AG09309 (cell line): ENCODE measurements around the gene DARS1.

Experiments
- DNase-seq: peaks from one replicate; pipeline ENCODE4 v3.0.0-alpha.2; 2010; ENCODE audit warnings: low read depth
- H3K4me3 ChIP-seq: 2 replicates; pipeline ENCODE4 v1.5.1; 2011; ENCODE audit warnings: mild to moderate bottlenecking, low read depth, low read length, moderate library complexity; ENCODE audit not compliant: control insufficient read depth
- TF ChIP-seq, protein P1 (sequence below): IDR thresholded peaks from 2 replicates; pipeline ENCODE4 v1.5.1; 2011; ENCODE audit warnings: mild to moderate bottlenecking, low read depth, low read length, inconsistent platforms; ENCODE audit not compliant: insufficient read depth, control insufficient read depth; ENCODE audit errors: missing control alignments

The DARS1 gene

DNA sequence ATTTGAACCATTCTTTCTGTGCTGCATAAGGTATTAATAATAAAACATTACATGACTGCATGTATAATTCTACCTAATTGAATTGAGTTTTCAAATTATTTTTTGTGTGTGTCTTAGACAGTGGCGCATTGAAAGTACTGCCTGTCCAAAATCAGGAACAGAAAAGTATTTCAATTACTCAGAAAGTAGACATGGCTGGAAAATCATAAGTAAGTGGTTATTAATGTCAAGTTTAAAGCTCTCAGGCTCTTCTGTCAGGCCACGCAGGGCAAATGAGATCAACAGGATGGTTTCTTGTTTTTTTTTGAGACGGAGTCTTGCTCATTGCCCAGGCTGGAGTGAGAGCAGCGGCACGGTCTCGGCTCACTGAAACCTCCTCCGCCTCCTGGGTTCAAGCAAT is 32.4 kb upstream of the DARS1 start:
- DNase-seq, result no peak
- TF ChIP-seq, protein P1, sequence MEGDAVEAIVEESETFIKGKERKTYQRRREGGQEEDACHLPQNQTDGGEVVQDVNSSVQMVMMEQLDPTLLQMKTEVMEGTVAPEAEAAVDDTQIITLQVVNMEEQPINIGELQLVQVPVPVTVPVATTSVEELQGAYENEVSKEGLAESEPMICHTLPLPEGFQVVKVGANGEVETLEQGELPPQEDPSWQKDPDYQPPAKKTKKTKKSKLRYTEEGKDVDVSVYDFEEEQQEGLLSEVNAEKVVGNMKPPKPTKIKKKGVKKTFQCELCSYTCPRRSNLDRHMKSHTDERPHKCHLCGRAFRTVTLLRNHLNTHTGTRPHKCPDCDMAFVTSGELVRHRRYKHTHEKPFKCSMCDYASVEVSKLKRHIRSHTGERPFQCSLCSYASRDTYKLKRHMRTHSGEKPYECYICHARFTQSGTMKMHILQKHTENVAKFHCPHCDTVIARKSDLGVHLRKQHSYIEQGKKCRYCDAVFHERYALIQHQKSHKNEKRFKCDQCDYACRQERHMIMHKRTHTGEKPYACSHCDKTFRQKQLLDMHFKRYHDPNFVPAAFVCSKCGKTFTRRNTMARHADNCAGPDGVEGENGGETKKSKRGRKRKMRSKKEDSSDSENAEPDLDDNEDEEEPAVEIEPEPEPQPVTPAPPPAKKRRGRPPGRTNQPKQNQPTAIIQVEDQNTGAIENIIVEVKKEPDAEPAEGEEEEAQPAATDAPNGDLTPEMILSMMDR, result no peak
- no peak overlapping the region for H3K4me3 ChIP-seq

DNA sequence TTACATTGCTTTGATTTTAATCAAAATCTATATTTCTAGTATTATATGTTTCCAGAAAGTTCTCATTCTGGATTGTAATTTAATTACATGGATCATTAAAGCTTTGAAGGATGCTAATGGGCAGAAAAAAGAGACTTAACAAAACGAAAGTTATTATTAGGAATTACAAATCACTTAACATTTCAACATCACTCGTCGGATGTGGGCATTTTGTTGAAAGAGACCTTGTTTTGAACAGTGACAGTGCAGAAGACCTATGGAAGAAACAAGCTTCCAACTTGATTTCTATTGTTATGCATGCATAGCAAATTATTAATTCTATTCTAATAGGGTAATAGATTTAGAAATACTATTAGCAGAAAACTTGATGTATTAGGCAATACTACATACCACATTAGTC is 31.4 kb upstream of the DARS1 start:
- no peak for DNase-seq
- TF ChIP-seq, protein P1, result no peak
- no peak overlapping the region for H3K4me3 ChIP-seq

DNA sequence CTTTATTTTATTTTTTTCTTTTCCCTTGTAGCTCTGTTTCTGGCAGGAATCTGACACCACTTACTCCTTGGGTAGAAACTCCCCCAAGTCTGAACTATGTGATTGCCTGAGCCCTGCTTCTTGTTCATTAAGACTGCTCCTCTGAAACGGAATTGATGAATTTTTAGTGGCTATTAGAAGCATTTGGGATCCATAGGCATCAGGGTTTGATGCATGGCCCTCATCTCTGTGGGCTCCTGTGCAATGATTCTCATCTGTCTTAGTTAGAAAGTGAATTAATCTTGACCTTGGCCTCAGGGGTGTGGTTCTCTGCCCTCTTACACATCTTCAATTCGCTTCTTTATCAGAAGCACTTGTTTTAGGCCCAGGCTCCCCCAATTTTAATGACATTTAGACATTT is 31.0 kb upstream of the DARS1 start:
- TF ChIP-seq, protein P1, result no peak
- DNase-seq, result no peak
- H3K4me3 ChIP-seq, result no peak overlapping the region

DNA sequence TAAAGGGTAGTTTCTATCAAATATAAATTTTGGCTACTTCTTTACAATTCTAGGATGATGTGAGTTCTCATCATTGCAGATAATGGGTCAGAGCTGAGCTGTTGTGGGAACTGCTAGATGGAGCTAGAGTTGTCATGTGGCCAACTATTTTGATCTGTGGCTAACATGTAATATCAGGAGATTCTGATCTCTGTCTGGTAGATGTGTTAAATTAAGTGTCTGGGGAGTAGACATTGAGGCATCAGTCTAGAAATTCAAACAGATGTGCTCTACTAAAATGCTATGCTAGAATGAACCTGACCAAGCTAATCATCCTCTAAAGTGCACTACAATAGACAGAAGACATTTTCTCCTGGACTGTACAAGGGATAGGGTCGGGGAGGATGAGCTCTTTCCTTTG is 30.3 kb upstream of the DARS1 start:
- no peak for DNase-seq
- TF ChIP-seq, protein P1, result no peak
- no peak overlapping the region for H3K4me3 ChIP-seq

DNA sequence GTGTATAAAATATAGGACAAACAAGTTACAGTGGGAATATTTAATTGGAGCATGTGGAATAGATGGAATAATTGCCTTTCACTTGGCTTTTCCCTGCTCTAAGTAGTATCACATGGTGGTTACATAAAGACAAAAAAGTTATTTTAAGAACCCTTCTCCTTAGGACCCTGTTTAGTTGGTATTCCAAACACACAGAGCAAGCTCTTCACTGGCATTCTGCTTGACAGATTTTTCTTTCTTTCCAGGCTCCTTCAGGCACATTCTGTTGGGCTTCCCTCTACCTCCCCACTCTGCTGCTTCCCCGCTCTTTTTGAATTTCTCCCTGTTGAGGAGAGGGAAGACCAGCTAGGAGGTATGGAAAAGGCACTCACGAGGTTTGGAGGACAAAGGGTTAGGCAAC is 29.0 kb upstream of the DARS1 start:
- TF ChIP-seq, protein P1, result no peak
- DNase-seq, result no peak
- no peak overlapping the region for H3K4me3 ChIP-seq

DNA sequence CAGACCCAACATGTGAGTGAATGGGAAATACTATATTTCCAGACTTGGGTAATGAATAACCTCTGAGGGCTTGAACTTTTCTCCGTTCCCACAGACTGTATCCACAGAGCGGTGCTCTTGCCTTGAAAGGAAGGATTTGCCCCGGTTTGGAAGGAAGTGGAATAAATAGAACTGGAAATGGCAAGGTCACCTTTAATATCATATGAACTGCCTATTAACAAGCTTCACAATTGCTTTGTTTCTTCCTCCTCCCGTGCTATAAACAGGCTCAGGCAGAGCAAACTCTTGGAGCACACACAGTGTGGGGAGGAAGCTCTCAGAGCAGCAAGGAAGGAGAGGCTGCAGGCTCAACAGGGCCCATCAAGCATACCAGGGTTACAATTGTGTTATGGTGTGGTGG is 28.5 kb upstream of the DARS1 start:
- TF ChIP-seq, protein P1, result no peak
- H3K4me3 ChIP-seq, result no peak overlapping the region
- no peak for DNase-seq

DNA sequence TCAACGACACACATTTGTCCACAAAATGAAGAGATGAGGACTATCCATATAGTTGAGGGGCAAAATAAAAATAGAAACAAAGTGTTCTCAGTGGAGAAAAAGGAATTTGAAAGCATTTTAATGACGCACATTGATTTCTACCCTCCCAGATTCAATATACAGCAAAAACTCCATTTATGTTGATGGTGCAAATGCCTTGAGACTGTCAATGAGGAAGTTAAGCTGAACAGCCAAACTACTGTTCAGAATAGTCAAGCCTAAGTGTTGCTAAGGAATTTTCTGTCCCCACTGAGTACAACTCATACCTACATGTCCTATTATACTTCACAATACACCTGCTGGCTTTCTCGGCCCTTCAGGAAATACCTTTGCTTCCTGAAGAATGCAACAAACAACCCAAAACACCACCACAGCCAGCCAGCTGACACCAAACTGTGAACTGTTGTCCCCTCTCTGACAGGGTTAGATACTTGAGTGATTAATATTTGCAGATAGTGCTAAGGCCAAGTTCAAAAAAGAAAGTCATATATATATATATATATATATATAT is 27.8 kb upstream of the DARS1 start:
- TF ChIP-seq, protein P1, result no peak

More for the DNA sequence above, 27.8 kb upstream of the DARS1 start:
- H3K4me3 ChIP-seq, result no peak overlapping the region
- DNase-seq, result no peak
